Neural cell (in vitro differentiated cells): ENCODE data around the gene LRRC9. TPM values are rescaled to one million over a fixed set of nuclear protein-coding genes. Genes with fewer than 3 reads are reported as not detected.

Experiments
- H2AFZ ChIP-seq: fragments of 200-600, 300-800 bp; sonication (generic), shearing (Covaris generic); 2 replicates; pipeline ENCODE4 v1.6.0; 2014; ENCODE audit warnings: low read depth, mild to moderate bottlenecking, antibody characterized with exemption, low read length, moderate library complexity
- H3F3A ChIP-seq: fragments of 200-600 bp; shearing (Covaris generic); 2 replicates; pipeline ENCODE4 v1.6.1; 2016; ENCODE audit warnings: mild to moderate bottlenecking, moderate library complexity, mixed read lengths, antibody characterized with exemption, low read length; ENCODE audit not compliant: insufficient read depth, poor library complexity, severe bottlenecking
- H3K27ac ChIP-seq: fragments of 200-600, 300-800 bp; sonication (generic), shearing (Covaris generic); 2 replicates; pipeline ENCODE4 v1.5.1; 2014; ENCODE audit warnings: mild to moderate bottlenecking, low read length, moderate library complexity
- H3K27me3 ChIP-seq: fragments of 300-800, 200-600 bp; sonication (generic), shearing (Covaris generic); 2 replicates; pipeline ENCODE4 v1.6.0; 2014; ENCODE audit warnings: mild to moderate bottlenecking, low read depth, low read length, moderate library complexity; ENCODE audit not compliant: insufficient read depth
- H3K36me3 ChIP-seq: fragments of 300-800, 200-600 bp; sonication (generic), shearing (Covaris generic); 2 replicates; pipeline ENCODE4 v1.5.1; 2014; ENCODE audit warnings: mild to moderate bottlenecking, antibody characterized with exemption, low read length, moderate library complexity; ENCODE audit not compliant: insufficient read depth
- H3K4me2 ChIP-seq: fragments of 300-800, 200-600 bp; sonication (generic), shearing (Covaris generic); 2 replicates; pipeline ENCODE4 v1.6.0; 2014; ENCODE audit warnings: mild to moderate bottlenecking, low read length
- H3K4me3 ChIP-seq: fragments of 300-800, 200-600 bp; sonication (generic), shearing (Covaris generic); 2 replicates; pipeline ENCODE4 v1.5.1; 2014; ENCODE audit warnings: mild to moderate bottlenecking, low read length, moderate library complexity
- H3K79me2 ChIP-seq: fragments of 200-600 bp; shearing (Covaris generic); replicated peaks from 2 replicates; pipeline ENCODE4 v1.6.0; 2014; ENCODE audit warnings: mild to moderate bottlenecking, low read length, moderate library complexity; ENCODE audit not compliant: insufficient read depth
- H3K9ac ChIP-seq: fragments of 300-800, 200-600 bp; sonication (generic), shearing (Covaris generic); 2 replicates; pipeline ENCODE4 v1.6.1; 2016; ENCODE audit warnings: mild to moderate bottlenecking, low read length, mixed read lengths
- H3K9me2 ChIP-seq: fragments of 200-600 bp; shearing (Covaris generic); 2 replicates; pipeline ENCODE4 v1.6.1; 2016; ENCODE audit warnings: mild to moderate bottlenecking, low read length, mixed read lengths; ENCODE audit not compliant: insufficient read depth
- H3K9me3 ChIP-seq: fragments of 200-600, 300-800 bp; sonication (generic), shearing (Covaris generic); 2 replicates; pipeline ENCODE4 v1.6.1; 2016; ENCODE audit warnings: mild to moderate bottlenecking, mixed run types, low read length, moderate library complexity, mixed read lengths
- H4K20me1 ChIP-seq: fragments of 200-600 bp; shearing (Covaris generic); 2 replicates; pipeline ENCODE4 v1.6.1; 2016; ENCODE audit warnings: mild to moderate bottlenecking, mixed run types; ENCODE audit not compliant: insufficient read depth
- CTCF ChIP-seq: fragments of 450-650 bp; IDR thresholded peaks from 2 replicates; pipeline ENCODE4 v1.5.1; 2014; ENCODE audit warnings: antibody characterized with exemption, mild to moderate bottlenecking, moderate library complexity; ENCODE audit not compliant: poor library complexity, severe bottlenecking
- EP300 ChIP-seq: fragments of 450-650 bp; conservative IDR thresholded peaks from 2 replicates; pipeline ENCODE4 v1.6.1; 2014; ENCODE audit warnings: antibody characterized with exemption, mild to moderate bottlenecking, moderate library complexity; ENCODE audit not compliant: poor library complexity, severe bottlenecking
- EZH2 ChIP-seq: fragments of 200-600, 300-800 bp; shearing (Covaris generic), sonication (generic); IDR thresholded peaks from 2 replicates; pipeline ENCODE4 v1.6.1; 2014; ENCODE audit warnings: antibody characterized with exemption, low read length, borderline replicate concordance, mild to moderate bottlenecking; ENCODE audit not compliant: insufficient read depth, poor library complexity, severe bottlenecking
- MXI1 ChIP-seq: fragments of 450-650 bp; conservative IDR thresholded peaks from 2 replicates; pipeline ENCODE4 v1.6.1; 2014; ENCODE audit warnings: antibody characterized with exemption, mild to moderate bottlenecking; ENCODE audit not compliant: poor library complexity, severe bottlenecking
- POLR2AphosphoS5 ChIP-seq: IDR thresholded peaks from 2 replicates; pipeline ENCODE4 v1.6.1; 2012
- RAD21 ChIP-seq: fragments of 450-650 bp; conservative IDR thresholded peaks from 2 replicates; pipeline ENCODE4 v1.6.1; 2014; ENCODE audit warnings: antibody characterized with exemption, mild to moderate bottlenecking, moderate library complexity
- SMC3 ChIP-seq: fragments of 450-650 bp; conservative IDR thresholded peaks from 2 replicates; pipeline ENCODE4 v1.6.1; 2014; ENCODE audit warnings: antibody characterized with exemption, mild to moderate bottlenecking, moderate library complexity; ENCODE audit not compliant: poor library complexity
- TAF1 ChIP-seq: IDR thresholded peaks from 2 replicates; pipeline ENCODE4 v1.6.1; 2012; ENCODE audit warnings: low read depth
- polyA plus RNA-seq: library from polyadenylated mRNA; depleted of rRNA; stranded (reverse); fragments of >200 nt; gene quantifications from 2 replicates; pipeline ENCODE4 v1.2.3, GENCODE V29; 2014
- TF ChIP-seq, protein P1 (sequence below): IDR thresholded peaks from 2 replicates; pipeline ENCODE4 v1.6.1; 2012; ENCODE audit warnings: borderline replicate concordance

The LRRC9 gene
- polyA plus RNA-seq, 1 donor from 2014 or later = 1.3 TPM

DNA sequence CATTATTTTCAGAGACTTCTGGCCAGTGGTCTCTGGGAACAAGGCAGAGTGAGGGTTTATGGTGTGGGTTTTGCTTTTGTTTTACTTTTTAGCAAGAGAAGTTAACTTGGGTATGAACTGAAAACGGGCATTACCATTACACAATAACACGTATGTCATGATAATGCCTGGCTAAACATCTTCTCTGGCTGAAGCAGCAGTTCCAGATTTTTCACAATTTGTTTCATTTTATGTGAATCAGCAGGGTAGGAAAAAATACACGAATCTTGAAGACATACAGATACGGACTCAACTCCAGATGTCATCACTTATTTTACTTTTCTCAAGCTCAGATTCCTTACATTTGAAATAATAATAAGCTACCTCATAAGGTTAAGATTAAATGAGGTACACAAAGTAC is 169.3 kb downstream of the LRRC9 start:
- Histone ChIP-seq H3K4me3 (no peak overlapping the region), H2AFZ (no peak overlapping the region), H3K4me2 (no peak overlapping the region), H3K27ac (no peak overlapping the region), H3K27me3 (no peaks in the 10 kb centered on the region), H3K9me3 (no peaks in the 10 kb centered on the region), H4K20me1 (no peaks in the 10 kb centered on the region), H3F3A (no peaks in the 10 kb centered on the region), H3K79me2 (peaks cover 21% of the 10 kb centered on the region), H3K9me2 (no peaks in the 10 kb centered on the region), H3K9ac (no peak overlapping the region), H3K36me3 (no peaks in the 10 kb centered on the region)
- TF ChIP-seq RAD21 (no peak), CTCF (no peak), SMC3 (no peak), POLR2AphosphoS5 (no peak), MXI1 (no peak), EP300 (no peak), EZH2 (no peak), TAF1 (no peak)
- TF ChIP-seq, protein P1, sequence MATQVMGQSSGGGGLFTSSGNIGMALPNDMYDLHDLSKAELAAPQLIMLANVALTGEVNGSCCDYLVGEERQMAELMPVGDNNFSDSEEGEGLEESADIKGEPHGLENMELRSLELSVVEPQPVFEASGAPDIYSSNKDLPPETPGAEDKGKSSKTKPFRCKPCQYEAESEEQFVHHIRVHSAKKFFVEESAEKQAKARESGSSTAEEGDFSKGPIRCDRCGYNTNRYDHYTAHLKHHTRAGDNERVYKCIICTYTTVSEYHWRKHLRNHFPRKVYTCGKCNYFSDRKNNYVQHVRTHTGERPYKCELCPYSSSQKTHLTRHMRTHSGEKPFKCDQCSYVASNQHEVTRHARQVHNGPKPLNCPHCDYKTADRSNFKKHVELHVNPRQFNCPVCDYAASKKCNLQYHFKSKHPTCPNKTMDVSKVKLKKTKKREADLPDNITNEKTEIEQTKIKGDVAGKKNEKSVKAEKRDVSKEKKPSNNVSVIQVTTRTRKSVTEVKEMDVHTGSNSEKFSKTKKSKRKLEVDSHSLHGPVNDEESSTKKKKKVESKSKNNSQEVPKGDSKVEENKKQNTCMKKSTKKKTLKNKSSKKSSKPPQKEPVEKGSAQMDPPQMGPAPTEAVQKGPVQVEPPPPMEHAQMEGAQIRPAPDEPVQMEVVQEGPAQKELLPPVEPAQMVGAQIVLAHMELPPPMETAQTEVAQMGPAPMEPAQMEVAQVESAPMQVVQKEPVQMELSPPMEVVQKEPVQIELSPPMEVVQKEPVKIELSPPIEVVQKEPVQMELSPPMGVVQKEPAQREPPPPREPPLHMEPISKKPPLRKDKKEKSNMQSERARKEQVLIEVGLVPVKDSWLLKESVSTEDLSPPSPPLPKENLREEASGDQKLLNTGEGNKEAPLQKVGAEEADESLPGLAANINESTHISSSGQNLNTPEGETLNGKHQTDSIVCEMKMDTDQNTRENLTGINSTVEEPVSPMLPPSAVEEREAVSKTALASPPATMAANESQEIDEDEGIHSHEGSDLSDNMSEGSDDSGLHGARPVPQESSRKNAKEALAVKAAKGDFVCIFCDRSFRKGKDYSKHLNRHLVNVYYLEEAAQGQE = no peak

DNA sequence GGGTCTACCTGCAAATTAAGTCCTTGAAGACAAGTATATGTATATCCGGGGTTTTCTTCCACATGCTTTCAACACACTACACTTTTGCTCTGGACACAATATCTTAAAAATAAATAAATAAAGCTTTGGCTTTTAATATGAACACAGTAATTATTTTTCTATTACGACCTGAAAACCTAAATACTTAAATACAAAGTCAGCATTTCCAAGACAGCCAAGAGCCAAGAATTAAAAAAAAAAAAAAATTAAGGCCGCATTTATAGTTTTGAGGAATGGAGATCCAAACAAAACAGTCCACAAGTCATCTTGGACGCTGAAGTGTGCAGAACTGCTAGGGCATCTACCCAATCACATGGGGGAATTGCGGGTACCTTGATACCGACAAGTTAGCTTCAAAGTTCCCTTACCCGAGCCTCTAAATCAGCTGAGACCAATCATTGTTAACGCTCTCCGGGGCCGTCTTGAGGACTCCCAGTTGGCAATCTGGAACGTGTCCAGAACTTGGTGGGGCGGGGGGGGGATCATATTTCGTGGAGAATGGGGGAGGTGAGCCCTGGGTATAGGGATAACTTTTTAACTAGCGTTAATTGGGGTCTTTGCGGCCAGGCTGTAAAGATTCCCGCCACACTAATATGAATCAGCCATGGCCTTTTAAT is 171.0 kb downstream of the LRRC9 start:
- Histone ChIP-seq H3K79me2 (peaks cover 38% of the 10 kb centered on the region), H2AFZ (peak overlapping the region; percentile 60), H4K20me1 (no peaks in the 10 kb centered on the region), H3K9me3 (no peaks in the 10 kb centered on the region), H3K9ac (peak overlapping the region; percentile 94), H3F3A (no peaks in the 10 kb centered on the region), H3K4me3 (peak overlapping the region; percentile 82), H3K4me2 (peak overlapping the region; percentile 53), H3K36me3 (no peaks in the 10 kb centered on the region), H3K9me2 (no peaks in the 10 kb centered on the region), H3K27ac (peak overlapping the region; percentile 95), H3K27me3 (no peaks in the 10 kb centered on the region)
- TF ChIP-seq, protein P1 = no peak
- TF ChIP-seq CTCF (no peak), MXI1 (no peak), SMC3 (no peak), EP300 (no peak), EZH2 (no peak), TAF1 (no peak)
